Osteoblast (primary cell): ENCODE measurements around the gene ZMAT5. TPM values are rescaled to one million over a fixed set of nuclear protein-coding genes. Genes with fewer than 3 reads are reported as not detected.

ENCODE experiments used
- DNase-seq: peaks from one replicate; pipeline ENCODE4 v3.0.0; 2011; ENCODE audit warnings: low spot score, mixed read lengths; ENCODE audit not compliant: insufficient read length; ENCODE audit errors: missing footprints
- H2AFZ ChIP-seq: 2 replicates; pipeline ENCODE4 v1.6.0; 2011; ENCODE audit warnings: mild to moderate bottlenecking, low read length
- H3K27ac ChIP-seq: 2 replicates; pipeline ENCODE4 v1.5.1; 2011; ENCODE audit warnings: mild to moderate bottlenecking, low read depth, low read length, moderate library complexity
- H3K27me3 ChIP-seq: 2 replicates; pipeline ENCODE4 v1.6.0; 2012; ENCODE audit warnings: mild to moderate bottlenecking, control low read depth, inconsistent platforms, low read length, moderate library complexity; ENCODE audit not compliant: insufficient read depth
- H3K36me3 ChIP-seq: 2 replicates; pipeline ENCODE4 v1.5.1; 2011; ENCODE audit warnings: mild to moderate bottlenecking, low read length, control low read depth, moderate library complexity; ENCODE audit not compliant: insufficient read depth
- H3K4me1 ChIP-seq: 2 replicates; pipeline ENCODE4 v1.5.1; 2011; ENCODE audit warnings: mild to moderate bottlenecking, low read length, control low read depth, moderate library complexity; ENCODE audit not compliant: insufficient read depth
- H3K4me2 ChIP-seq: 2 replicates; pipeline ENCODE4 v1.6.0; 2011; ENCODE audit warnings: mild to moderate bottlenecking, low read length; ENCODE audit not compliant: insufficient read depth
- H3K4me3 ChIP-seq: fragments of 200-600 bp; sonication (generic); 3 replicates; pipeline ENCODE4 v1.5.1; 2012; ENCODE audit warnings: mild to moderate bottlenecking, low read length, inconsistent platforms; ENCODE audit not compliant: insufficient read depth
- H3K79me2 ChIP-seq: 2 replicates; pipeline ENCODE4 v1.6.0; 2012; ENCODE audit warnings: mild to moderate bottlenecking, low read length, control low read depth, inconsistent platforms; ENCODE audit not compliant: insufficient read depth
- H3K9me3 ChIP-seq: 2 replicates; pipeline ENCODE4 v1.5.1; 2011; ENCODE audit warnings: low read depth, low read length, control low read depth
- H4K20me1 ChIP-seq: 2 replicates; pipeline ENCODE4 v1.6.0; 2012; ENCODE audit warnings: mild to moderate bottlenecking, low read length, control low read depth; ENCODE audit not compliant: insufficient read depth
- CTCF ChIP-seq: IDR thresholded peaks from 2 replicates; pipeline ENCODE4 v1.5.1; 2011; ENCODE audit warnings: mild to moderate bottlenecking, low read depth, low read length, moderate library complexity; ENCODE audit errors: extremely low read depth
- total RNA-seq: library from RNA; depleted of rRNA; stranded (reverse); fragments of >200 nt; gene quantifications from 2 replicates; pipeline ENCODE4 v1.2.3, GENCODE V29; 2012

The ZMAT5 gene
- total RNA-seq, 1 donor = 15.6 TPM

GRCh38 chr22:29751669-29752068 is 15.1 kb downstream of the ZMAT5 start:
- Histone ChIP-seq H3K4me2 (no peak overlapping the region), H3K27ac (no peak overlapping the region), H3K4me1 (no peaks in the 10 kb centered on the region), H3K27me3 (no peaks in the 10 kb centered on the region), H3K36me3 (no peaks in the 10 kb centered on the region), H4K20me1 (no peaks in the 10 kb centered on the region), H2AFZ (no peak overlapping the region), H3K79me2 (no peaks in the 10 kb centered on the region), H3K4me3 (no peak overlapping the region), H3K9me3 (no peaks in the 10 kb centered on the region)
- no peak for DNase-seq
- TF ChIP-seq CTCF = no peak

DNA sequence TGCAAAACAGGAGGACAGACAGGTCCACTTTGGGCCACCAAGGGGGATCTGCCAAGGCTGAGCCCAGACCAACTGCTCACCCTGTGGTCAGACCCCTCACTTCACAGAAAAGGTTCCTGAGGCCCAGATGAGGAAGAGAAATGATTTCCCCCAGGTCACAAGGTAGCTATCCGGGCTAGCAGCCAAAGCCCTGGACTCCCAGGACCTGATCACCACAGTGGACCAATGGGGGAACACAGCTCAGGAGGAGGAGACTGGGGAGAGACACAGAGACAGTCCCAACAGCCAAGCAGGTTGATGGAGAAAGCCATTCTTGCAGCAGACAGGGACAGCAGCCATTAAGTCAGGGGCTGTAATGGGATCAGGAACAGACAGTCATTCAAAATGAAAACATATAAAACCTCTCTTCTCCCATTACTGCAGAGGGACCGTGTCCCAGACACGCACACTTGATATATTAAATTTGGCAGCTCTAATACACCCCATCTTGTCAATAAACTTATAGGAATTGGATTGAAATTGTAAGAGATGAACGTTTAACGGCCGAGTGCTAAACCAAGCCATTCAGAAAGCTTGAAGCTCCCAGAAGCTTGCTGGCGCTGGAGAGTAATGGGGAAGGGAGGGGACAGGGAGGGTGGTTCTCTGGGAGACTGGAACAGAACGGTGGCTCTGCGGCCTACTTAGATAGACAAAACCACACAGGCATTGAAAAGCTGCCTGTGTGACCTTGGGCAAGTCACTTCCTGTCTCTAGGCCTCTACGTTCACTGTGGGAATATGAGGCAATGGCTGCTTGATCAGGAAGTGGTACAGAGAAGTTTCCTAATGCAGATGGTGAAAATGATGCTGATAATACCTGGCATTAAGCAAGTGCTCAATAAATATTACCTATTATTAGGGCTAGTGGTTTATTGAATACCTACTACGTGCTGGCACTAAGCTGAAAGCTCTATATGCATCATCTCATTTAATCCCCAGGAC is 16.0 kb downstream of the ZMAT5 start:
- Histone ChIP-seq H3K4me1 (no peaks in the 10 kb centered on the region), H3K36me3 (no peaks in the 10 kb centered on the region), H3K27ac (no peak overlapping the region), H4K20me1 (no peaks in the 10 kb centered on the region), H3K9me3 (no peaks in the 10 kb centered on the region), H3K4me2 (no peak overlapping the region), H3K4me3 (no peak overlapping the region), H3K27me3 (no peaks in the 10 kb centered on the region), H2AFZ (no peak overlapping the region), H3K79me2 (no peaks in the 10 kb centered on the region)
- DNase-seq = peak; percentile 71
- TF ChIP-seq CTCF = no peak

GRCh38 chr22:29750029-29750428 is 16.8 kb downstream of the ZMAT5 start:
- Histone ChIP-seq H3K4me3 (no peak overlapping the region), H4K20me1 (no peaks in the 10 kb centered on the region), H3K4me2 (no peak overlapping the region), H3K9me3 (no peaks in the 10 kb centered on the region), H3K36me3 (no peaks in the 10 kb centered on the region), H3K4me1 (peaks cover 5% of the 10 kb centered on the region), H3K27me3 (no peaks in the 10 kb centered on the region), H3K27ac (no peak overlapping the region), H3K79me2 (no peaks in the 10 kb centered on the region), H2AFZ (no peak overlapping the region)
- DNase-seq = no peak
- no peak for TF ChIP-seq CTCF

GRCh38 chr22:29748248-29748893 is 18.4 kb downstream of the ZMAT5 start:
- DNase-seq = no peak
- H3K9me3 ChIP-seq = no peaks in the 10 kb centered on the region

More at GRCh38 chr22:29748248-29748893, 18.4 kb downstream of the ZMAT5 start:
- TF ChIP-seq CTCF = no peak
- no peak overlapping the region for H3K4me2 ChIP-seq
- no peak overlapping the region for H3K4me3 ChIP-seq
- no peaks in the 10 kb centered on the region for H3K79me2 ChIP-seq
- H3K4me1 ChIP-seq = peaks cover 12% of the 10 kb centered on the region
- H3K27me3 ChIP-seq = no peaks in the 10 kb centered on the region
- H4K20me1 ChIP-seq = peaks cover 3% of the 10 kb centered on the region
- H2AFZ ChIP-seq = no peak overlapping the region
- no peaks in the 10 kb centered on the region for H3K36me3 ChIP-seq
- H3K27ac ChIP-seq = no peak overlapping the region
